ENCODE data around the gene ARID1B. TPM values are rescaled to one million over a fixed set of nuclear protein-coding genes. Genes with fewer than 3 reads are reported as not detected.

The ARID1B gene
- total RNA-seq, 1 donor from 2014 or later = 67.5 TPM

DNA sequence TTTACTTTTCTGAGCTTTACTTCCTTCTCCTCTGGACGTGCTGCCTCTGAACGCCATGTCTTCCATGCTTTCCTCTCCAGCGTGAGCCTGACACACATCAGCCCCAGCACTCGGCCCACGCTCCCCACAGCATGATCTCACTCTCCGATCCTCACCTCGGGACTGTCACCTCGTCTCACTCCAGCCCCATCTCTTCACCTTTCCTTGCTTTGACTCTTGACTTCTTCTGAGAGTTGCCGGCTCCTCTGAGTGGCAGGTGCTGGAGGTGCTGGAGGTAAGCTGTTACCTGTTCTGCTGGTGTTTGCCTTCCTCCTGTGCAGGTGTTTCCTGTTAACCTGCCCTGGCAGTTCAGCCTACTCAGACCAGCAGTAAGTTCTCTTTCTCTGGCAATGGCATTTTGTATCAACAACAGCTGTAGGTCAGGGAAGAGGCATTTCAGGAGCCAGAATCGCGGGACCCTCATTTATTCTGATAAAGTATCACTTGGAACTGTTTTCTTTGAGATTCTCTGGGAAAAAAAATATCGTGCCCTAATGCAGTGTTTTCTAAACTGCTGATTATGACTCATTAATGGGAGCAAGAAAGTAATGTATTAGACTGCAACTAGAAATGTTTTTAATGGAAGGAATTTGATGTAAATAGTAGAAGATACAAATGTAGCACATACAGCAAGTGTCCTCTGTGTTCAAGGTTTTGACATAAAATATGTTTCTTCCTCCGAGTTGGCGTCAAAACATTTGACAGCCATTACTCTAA, 106.5 kb downstream of the ARID1B start:
- Mint-ChIP-seq H3K36me3 (ENCODE audit: low read depth) (peaks cover 3% of the 10 kb centered on the region), H3K4me1 (peaks cover 28% of the 10 kb centered on the region), H3K9me3 (no peaks in the 10 kb centered on the region), H3K27ac (peak overlapping the region; percentile 47), H3K27me3 (no peaks in the 10 kb centered on the region), H3K4me3 (no peak overlapping the region)
- DNase-seq = no peak
- intact Hi-C loops (cut with micrococcal nuclease) = no loop called here

DNA sequence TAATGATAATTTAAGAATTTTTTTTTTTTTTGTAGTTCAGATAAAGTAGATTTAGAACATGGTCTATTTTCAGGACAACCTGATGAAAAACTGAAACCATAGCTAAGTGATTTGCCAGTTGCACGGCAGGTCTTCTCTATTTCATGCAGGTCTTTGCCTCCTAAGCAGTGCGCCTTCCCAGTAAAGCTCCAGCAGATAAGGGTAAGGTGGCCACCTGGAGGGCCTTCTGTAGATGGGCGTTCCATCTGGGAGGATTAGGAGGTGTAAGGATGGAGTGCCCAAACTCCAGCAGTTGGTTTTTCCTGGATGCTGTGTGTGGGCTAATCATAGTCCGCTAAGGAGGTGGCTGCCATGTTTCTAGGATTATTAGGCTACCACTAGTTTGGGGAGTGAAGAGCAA, 107.1 kb downstream of the ARID1B start:
- Mint-ChIP-seq H3K27ac (no peak overlapping the region), H3K4me3 (no peak overlapping the region), H3K27me3 (no peaks in the 10 kb centered on the region), H3K9me3 (no peaks in the 10 kb centered on the region), H3K36me3 (ENCODE audit: low read depth) (peaks cover 3% of the 10 kb centered on the region), H3K4me1 (peaks cover 28% of the 10 kb centered on the region)
- DNase-seq = no peak
- intact Hi-C loops (cut with micrococcal nuclease) = no loop called here

DNA sequence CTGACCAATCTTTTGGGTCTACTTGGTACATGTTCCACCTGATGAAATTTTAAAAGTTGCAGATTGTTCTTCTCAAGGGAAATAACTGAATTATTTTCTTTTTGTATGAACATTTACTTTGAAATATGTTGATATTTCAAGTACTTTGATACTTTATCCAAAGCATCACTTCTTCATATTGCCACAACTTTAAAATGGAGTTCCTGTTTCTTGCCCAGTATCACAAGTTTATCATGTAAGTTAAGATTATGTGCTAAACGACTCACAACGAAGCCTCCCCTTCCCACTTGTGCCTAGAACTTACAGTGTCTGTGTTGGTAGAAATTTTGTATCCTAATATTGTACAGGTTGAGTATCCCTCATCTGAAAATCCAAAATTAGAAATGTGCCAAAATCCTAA, 108.4 kb downstream of the ARID1B start:
- intact Hi-C loops (cut with micrococcal nuclease) = no loop called here
- Mint-ChIP-seq H3K27me3 (no peaks in the 10 kb centered on the region), H3K9me3 (no peaks in the 10 kb centered on the region), H3K36me3 (ENCODE audit: low read depth) (peaks cover 3% of the 10 kb centered on the region), H3K27ac (no peak overlapping the region), H3K4me3 (no peak overlapping the region), H3K4me1 (peaks cover 26% of the 10 kb centered on the region)
- no peak for DNase-seq

DNA sequence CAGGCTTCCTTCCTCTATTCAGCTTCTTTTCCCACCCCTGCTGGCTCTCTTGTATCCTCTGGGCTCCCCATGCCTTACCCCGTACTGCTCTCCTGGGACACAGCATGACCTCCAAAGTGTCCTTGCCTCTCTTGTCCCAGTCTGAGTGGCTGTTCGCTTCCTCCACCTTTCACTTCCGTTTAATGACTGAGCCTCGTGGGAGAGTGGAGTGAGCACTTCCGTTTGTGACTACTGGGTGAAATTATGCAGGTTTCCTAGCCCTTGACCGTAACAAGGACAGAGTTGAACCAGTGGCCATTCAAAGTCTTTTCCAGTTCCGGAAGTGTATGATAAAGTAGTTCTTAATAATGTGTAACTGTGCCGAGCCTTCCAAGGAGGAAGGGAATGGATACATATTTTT, 109.2 kb downstream of the ARID1B start:
- no peak overlapping the region for H3K4me3 Mint-ChIP-seq
- peaks cover 3% of the 10 kb centered on the region for H3K36me3 Mint-ChIP-seq (ENCODE audit: low read depth)
- H3K4me1 Mint-ChIP-seq = peaks cover 29% of the 10 kb centered on the region
- DNase-seq = no peak
- H3K27me3 Mint-ChIP-seq = no peaks in the 10 kb centered on the region
- intact Hi-C loops (cut with micrococcal nuclease) = no loop called here
- H3K27ac Mint-ChIP-seq = peak overlapping the region; percentile 35
- no peaks in the 10 kb centered on the region for H3K9me3 Mint-ChIP-seq

DNA sequence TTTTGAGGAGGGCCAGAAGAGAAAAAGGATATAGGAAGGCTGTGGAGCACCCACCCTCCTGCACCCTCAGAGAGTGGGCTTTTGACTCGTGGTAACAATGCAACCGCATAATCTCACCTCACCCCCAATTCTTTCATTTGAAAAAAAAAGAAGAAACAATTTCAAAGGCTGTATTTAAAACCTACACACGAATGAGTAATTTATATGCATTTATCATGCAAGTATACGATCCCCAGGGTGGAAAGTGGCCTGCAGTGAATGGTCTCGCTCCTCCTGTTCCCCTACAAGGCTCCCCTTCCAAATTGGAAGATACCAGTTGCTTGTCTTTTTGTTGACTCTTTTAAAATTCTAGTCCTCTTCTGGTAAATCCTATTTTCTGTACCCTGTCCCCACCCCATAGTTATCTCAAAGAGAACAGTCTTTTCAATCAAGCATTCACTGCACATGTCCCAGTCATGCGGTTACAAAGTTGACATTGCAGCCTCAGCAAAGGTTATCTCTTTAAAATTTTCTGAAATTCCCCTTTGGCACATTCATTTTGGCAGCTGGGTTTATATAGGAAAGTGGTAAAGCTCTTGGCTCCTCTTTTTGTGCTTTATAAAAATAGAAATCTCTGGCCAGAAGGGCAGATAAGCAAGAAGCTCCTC, 110.6 kb downstream of the ARID1B start:
- Mint-ChIP-seq H3K27me3 (no peaks in the 10 kb centered on the region), H3K4me3 (no peak overlapping the region), H3K9me3 (no peaks in the 10 kb centered on the region), H3K4me1 (peaks cover 20% of the 10 kb centered on the region), H3K27ac (no peak overlapping the region), H3K36me3 (ENCODE audit: low read depth) (peaks cover 3% of the 10 kb centered on the region)
- intact Hi-C loops (cut with micrococcal nuclease) = no loop called here
- no peak for DNase-seq

DNA sequence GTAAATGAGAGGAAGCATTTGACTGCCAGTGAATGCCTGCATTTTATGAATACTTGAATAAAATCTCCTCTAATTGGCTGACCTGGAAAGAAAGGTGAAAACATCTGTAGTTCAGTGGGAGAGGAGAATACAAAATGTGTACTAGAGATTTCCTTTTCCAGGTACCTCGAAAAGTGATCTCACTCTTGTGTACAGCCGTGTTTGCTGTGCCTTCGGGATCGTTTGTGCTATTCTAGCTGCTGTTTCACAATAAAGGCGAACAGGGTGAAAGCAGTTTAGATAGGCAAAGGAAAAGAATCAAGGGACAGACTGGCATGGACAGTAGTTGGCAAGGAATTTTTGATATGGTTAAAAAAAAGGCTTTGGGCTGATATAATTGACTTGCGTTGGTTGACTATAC, 112.3 kb downstream of the ARID1B start:
- no peak overlapping the region for H3K27ac Mint-ChIP-seq
- H3K36me3 Mint-ChIP-seq (ENCODE audit: low read depth) = peaks cover 3% of the 10 kb centered on the region

DNA sequence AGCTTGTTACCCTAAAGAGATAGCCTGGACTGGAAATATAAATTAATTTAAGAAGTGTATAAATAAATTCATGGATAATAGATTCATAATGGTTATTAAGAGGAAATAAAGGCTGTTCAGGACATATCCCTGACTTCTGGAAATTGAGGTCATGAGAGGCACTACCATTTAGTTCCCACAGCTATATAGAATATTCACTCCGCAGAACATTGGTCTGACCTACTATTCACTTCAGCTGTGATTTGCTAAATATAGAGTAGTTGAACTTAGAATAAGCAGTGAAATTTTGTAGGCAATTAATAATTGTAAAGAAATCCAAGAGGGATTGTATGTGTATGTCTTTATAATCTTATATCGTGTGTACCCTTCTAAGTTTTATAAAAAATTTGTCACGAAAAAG, 112.8 kb downstream of the ARID1B start:
- no peak for DNase-seq
- no peaks in the 10 kb centered on the region for H3K27me3 Mint-ChIP-seq
- H3K4me1 Mint-ChIP-seq = peaks cover 9% of the 10 kb centered on the region
- no peak overlapping the region for H3K4me3 Mint-ChIP-seq
- intact Hi-C loops (cut with micrococcal nuclease) = no loop called here
- no peaks in the 10 kb centered on the region for H3K9me3 Mint-ChIP-seq
- peaks cover 3% of the 10 kb centered on the region for H3K36me3 Mint-ChIP-seq (ENCODE audit: low read depth)
- H3K27ac Mint-ChIP-seq = no peak overlapping the region

More for the DNA sequence above, 112.3 kb downstream of the ARID1B start:
- Mint-ChIP-seq H3K27me3 (no peaks in the 10 kb centered on the region), H3K4me3 (no peak overlapping the region), H3K9me3 (no peaks in the 10 kb centered on the region), H3K4me1 (peaks cover 9% of the 10 kb centered on the region)
- DNase-seq = no peak
- intact Hi-C loops (cut with micrococcal nuclease) = no loop called here

DNA sequence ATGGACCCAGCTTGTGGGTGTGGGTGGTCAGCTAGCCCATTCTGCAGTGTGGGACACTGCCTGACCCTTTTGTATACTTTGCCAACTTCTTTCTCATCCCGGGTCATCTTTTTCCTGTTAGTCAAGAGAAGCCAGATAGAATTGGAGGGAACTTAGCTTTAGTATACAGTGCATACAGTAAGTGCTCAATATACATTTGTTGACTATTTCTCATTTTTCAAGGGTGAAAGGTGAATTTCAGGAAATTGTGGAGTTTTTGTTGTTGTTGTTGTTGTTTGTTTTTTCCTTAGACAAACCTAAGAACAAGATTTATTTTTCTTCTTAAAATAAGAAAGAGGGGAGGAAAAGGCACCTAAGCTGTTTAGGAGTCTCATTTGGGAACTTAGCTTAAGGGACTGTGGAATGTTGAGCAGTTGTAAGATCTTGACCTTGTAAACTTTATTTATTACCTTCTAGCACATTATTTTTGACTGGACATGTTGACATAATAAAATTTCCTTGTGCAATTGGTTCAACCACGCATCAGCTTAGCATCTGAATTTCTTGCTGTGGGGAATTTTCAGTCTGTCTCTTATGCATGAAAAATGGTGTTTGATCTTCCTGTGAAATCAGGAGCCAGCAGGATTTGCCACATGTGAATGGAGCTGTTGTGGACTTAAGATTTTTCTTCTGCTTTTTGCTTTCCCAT, 113.6 kb downstream of the ARID1B start:
- Mint-ChIP-seq H3K27ac (no peak overlapping the region), H3K9me3 (no peaks in the 10 kb centered on the region), H3K36me3 (ENCODE audit: low read depth) (peaks cover 3% of the 10 kb centered on the region), H3K27me3 (no peaks in the 10 kb centered on the region), H3K4me3 (no peak overlapping the region), H3K4me1 (peaks cover 13% of the 10 kb centered on the region)
- no peak for DNase-seq
- intact Hi-C loops (cut with micrococcal nuclease) = no loop called here

DNA sequence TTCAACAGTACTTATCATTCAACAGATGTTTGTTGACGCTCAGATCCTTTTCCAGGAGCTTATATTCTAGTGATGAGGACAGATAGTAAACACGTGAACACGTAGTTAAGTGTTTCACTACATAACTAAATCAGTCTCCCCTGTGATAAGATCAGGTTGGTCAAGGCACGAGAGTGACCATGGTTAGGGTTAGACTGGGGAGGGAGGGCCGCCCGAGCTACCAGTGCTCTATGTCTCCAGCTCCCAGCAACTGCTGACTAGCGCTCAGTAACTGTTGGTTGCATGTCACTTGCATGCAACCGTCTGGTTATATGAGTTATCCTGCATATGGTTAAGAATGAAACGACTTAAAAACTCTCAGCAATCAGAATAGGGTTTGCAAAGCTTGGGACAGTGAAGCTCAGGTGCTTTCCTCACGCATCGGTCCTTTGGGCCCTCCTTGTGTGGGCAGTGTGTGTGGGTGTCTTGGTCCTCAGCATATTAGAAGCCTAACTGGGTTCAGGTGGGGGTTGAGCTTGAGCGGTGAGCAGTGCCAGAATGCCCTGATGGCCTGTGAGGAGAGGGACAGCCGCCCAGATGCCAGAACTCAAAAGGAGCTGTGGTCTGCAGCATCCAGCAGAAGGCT, 120.8 kb downstream of the ARID1B start:
- H3K27ac Mint-ChIP-seq = no peak overlapping the region

DNA sequence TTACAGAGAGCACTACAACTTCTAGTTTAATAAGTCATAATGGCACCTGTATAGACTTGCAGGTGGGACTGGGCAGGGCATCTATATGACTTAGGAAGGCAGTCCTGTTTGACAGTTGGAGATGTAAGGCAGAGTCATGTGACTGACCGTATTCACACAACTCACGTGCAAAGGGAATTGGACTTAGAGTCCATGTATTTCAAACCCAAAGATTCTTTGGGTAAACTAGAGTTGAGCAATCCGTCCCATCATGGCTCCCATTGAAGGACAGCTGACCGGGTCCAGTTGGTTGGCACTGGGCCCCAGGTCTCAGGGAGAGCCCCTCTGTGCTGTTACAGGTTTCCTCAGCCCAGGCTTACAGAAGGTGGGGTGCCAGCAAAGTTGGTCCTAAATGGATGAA, 121.9 kb downstream of the ARID1B start:
- H3K27me3 Mint-ChIP-seq = no peaks in the 10 kb centered on the region
- peaks cover 11% of the 10 kb centered on the region for H3K4me1 Mint-ChIP-seq
- intact Hi-C loops (cut with micrococcal nuclease) = no loop called here
- no peak overlapping the region for H3K27ac Mint-ChIP-seq
- H3K4me3 Mint-ChIP-seq = no peak overlapping the region
- no peak for DNase-seq
- H3K9me3 Mint-ChIP-seq = no peaks in the 10 kb centered on the region
- peaks cover 8% of the 10 kb centered on the region for H3K36me3 Mint-ChIP-seq (ENCODE audit: low read depth)

More for the DNA sequence above, 120.8 kb downstream of the ARID1B start:
- intact Hi-C loops (cut with micrococcal nuclease) = no loop called here
- peaks cover 7% of the 10 kb centered on the region for H3K36me3 Mint-ChIP-seq (ENCODE audit: low read depth)
- H3K4me3 Mint-ChIP-seq = no peak overlapping the region
- no peaks in the 10 kb centered on the region for H3K27me3 Mint-ChIP-seq
- DNase-seq = no peak
- no peaks in the 10 kb centered on the region for H3K9me3 Mint-ChIP-seq
- peaks cover 11% of the 10 kb centered on the region for H3K4me1 Mint-ChIP-seq

DNA sequence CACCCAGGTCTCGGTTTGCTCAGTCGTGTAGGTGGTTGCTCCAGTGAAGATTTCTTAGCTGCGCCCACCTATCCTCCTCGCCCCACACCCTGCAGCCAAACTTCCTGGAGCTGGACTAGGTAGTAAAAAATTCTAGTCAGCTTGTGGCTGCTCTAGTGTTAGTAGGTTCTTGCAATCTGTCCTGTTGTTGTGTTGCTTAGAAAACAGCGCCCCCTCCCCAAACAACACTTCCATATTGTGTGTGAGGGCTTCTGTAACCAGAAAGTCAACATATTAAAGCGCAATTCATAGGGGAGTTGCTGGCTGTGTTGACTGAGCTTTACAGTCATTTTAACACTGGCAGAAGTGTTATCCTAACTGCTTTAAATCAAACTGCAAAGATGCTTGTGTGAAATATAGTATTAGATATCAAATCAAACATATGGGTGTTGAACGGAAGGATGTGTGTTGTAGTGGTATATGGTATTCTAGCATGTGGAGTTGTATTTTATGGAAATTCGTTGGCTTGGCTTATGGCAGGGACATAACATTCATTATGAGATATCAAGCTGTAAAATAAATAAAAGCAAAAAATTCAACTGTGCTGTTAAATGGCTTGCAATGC, 122.5 kb downstream of the ARID1B start:
- Mint-ChIP-seq H3K4me3 (no peak overlapping the region), H3K9me3 (no peaks in the 10 kb centered on the region), H3K36me3 (ENCODE audit: low read depth) (peaks cover 10% of the 10 kb centered on the region), H3K27me3 (no peaks in the 10 kb centered on the region), H3K4me1 (peaks cover 11% of the 10 kb centered on the region), H3K27ac (no peak overlapping the region)
- intact Hi-C loops (cut with micrococcal nuclease) = no loop called here
- DNase-seq = no peak

DNA sequence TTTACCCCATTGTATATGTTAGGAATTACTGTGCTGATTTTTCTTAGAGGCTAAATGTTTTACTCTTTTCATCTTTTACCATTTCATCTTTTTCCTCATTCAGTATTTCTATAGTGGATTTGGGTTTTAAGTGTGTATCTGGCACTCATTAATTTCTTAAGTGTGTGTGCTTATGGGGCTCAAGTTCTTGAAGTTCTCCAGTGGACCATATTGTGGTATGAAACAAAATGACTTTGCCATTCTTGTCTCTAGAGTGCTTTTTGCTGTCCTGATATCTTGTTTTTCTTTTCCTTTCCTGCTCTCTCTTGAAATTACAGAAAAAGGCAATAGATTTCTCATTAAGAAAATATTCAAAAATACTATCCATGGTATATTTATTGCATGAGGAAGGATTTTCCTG, 123.1 kb downstream of the ARID1B start:
- peaks cover 10% of the 10 kb centered on the region for H3K36me3 Mint-ChIP-seq (ENCODE audit: low read depth)
- no peak overlapping the region for H3K4me3 Mint-ChIP-seq
- H3K4me1 Mint-ChIP-seq = peaks cover 9% of the 10 kb centered on the region
- H3K27ac Mint-ChIP-seq = no peak overlapping the region
- H3K9me3 Mint-ChIP-seq = no peaks in the 10 kb centered on the region
- DNase-seq = no peak
- no peaks in the 10 kb centered on the region for H3K27me3 Mint-ChIP-seq
- intact Hi-C loops (cut with micrococcal nuclease) = no loop called here

DNA sequence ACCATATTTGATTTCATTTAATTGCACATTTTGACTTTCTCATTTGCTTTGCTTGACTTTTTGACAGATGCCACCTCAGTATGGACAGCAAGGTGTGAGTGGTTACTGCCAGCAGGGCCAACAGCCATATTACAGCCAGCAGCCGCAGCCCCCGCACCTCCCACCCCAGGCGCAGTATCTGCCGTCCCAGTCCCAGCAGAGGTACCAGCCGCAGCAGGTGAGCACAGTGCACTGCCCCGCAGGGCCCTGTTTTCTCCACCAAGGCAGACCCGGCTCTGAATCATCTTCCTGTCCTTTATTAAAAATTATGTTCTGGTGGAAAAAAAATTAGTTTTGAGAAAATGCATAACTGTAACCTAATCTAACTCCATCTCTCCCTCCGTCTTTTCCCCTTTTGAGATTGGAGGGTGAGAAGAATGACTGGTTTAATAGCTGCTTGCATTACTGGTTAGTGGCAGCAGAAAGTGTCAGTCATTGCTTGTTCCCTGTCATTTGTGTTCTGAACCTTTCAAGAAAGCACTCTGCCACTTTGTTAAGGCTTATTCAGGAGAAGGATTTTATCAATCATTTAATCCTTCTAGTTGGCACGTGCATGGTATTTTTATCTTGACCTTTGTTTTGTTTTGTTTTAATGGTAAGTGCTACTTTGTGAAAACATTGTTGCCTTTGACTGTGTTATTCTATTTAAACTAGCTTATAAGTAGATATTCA, 124.3 kb downstream of the ARID1B start:
- H3K27me3 Mint-ChIP-seq = no peaks in the 10 kb centered on the region
- no peaks in the 10 kb centered on the region for H3K9me3 Mint-ChIP-seq
- H3K4me1 Mint-ChIP-seq = peaks cover 10% of the 10 kb centered on the region
- no peak for DNase-seq
- H3K4me3 Mint-ChIP-seq = no peak overlapping the region
- intact Hi-C loops (cut with micrococcal nuclease) = no loop called here
- no peak overlapping the region for H3K27ac Mint-ChIP-seq
- H3K36me3 Mint-ChIP-seq (ENCODE audit: low read depth) = peaks cover 14% of the 10 kb centered on the region
